Type B pancreatic cell (in vitro differentiated cells): Measurements from ENCODE around the gene S100A16. TPM values are rescaled to one million over a fixed set of nuclear protein-coding genes. Genes with fewer than 3 reads are reported as not detected.

Experiments used
- DNase-seq: peaks from one replicate; pipeline ENCODE4 v3.0.0; 2021; ENCODE audit warnings: mixed read lengths; ENCODE audit not compliant: unreplicated experiment; ENCODE audit errors: extremely low spot score
- H3K27ac Mint-ChIP-seq: 2 replicates; pipeline ENCODE4 v1.8.0; 2021; ENCODE audit warnings: mild to moderate bottlenecking, mixed read lengths
- H3K27me3 Mint-ChIP-seq: 2 replicates; pipeline ENCODE4 v1.8.0; 2021; ENCODE audit warnings: mixed read lengths
- H3K36me3 Mint-ChIP-seq: 2 replicates; pipeline ENCODE4 v1.8.0; 2021; ENCODE audit warnings: mixed read lengths
- H3K4me1 Mint-ChIP-seq: one replicate; pipeline ENCODE4 v1.8.0; 2021; ENCODE audit warnings: mixed read lengths; ENCODE audit not compliant: unreplicated experiment
- H3K4me3 Mint-ChIP-seq: 2 replicates; pipeline ENCODE4 v1.8.0; 2021; ENCODE audit warnings: mild to moderate bottlenecking, mixed read lengths
- H3K9me3 Mint-ChIP-seq: 2 replicates; pipeline ENCODE4 v1.8.0; 2021; ENCODE audit warnings: mixed read lengths
- total RNA-seq: library from RNA; stranded (reverse); gene quantifications from 2 replicates; pipeline ENCODE4 v1.2.1, GENCODE V29; 2021; ENCODE audit warnings: low replicate concordance
- TF ChIP-seq, protein P1 (sequence below): fragments of 200-600 bp; sonication (generic); conservative IDR thresholded peaks from 2 replicates; pipeline ENCODE4 v1.5.0; 2021; ENCODE audit warnings: antibody characterized with exemption, mild to moderate bottlenecking

S100A16 gene
- total RNA-seq, 1 donor from 2014 or later = 173 TPM

DNA sequence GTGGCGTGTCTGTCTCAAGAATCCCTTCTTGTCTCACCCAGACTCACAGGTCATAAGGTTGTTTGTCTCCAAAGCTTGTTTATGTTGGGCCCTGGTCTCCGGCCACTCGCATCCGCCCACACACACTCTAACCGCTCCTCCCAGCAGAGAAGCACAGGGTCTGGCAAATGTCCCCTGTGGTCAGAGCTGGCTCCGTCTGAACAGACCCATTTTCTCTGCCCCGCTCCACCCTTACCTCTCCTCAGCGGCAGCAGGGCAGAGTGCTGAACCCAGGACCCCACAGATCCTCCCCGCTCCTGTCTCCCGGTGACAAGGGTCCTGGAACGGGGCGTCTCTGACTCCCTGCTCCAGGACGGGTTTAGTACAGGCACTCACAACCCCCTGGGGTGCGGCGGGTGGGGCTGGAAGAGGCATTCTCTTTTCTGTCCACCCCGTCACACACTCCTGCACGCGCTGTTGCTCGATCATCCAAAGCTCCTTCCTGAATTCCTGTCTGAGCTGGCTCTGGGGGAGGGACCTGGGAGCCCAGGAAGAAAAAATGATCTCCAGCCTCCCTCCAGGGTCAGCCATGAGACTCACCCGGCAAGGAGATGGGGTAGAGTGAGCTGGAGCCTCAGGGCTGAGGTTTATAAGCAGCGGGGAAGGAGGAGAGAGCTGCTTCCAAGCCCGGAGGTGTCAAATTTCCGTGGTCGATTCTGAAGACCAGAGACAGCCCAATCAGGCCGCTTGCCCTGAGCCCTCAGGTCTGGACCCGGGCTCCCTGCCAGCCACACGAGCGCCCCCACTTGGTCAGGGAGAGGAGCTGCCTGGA, 14.2 kb upstream of the S100A16 start, which contains the start of gene S100A13:
Gene S100A13, minus strand, starts transcription at position 602 of the 811 bp plus-strand sequence. CDS start 1,033 bp downstream, outside the sequence.
- Mint-ChIP-seq H3K27me3 (no peaks in the 10 kb centered on the region), H3K27ac (peak within 1 kb of the TSS; percentile 98), H3K4me3 (peak within 1 kb of the TSS; percentile 95), H3K36me3 (peaks cover 12% of the 10 kb centered on the region), H3K4me1 (peaks cover 30% of the 10 kb centered on the region), H3K9me3 (no peaks in the 10 kb centered on the region)
- TF ChIP-seq, protein P1, sequence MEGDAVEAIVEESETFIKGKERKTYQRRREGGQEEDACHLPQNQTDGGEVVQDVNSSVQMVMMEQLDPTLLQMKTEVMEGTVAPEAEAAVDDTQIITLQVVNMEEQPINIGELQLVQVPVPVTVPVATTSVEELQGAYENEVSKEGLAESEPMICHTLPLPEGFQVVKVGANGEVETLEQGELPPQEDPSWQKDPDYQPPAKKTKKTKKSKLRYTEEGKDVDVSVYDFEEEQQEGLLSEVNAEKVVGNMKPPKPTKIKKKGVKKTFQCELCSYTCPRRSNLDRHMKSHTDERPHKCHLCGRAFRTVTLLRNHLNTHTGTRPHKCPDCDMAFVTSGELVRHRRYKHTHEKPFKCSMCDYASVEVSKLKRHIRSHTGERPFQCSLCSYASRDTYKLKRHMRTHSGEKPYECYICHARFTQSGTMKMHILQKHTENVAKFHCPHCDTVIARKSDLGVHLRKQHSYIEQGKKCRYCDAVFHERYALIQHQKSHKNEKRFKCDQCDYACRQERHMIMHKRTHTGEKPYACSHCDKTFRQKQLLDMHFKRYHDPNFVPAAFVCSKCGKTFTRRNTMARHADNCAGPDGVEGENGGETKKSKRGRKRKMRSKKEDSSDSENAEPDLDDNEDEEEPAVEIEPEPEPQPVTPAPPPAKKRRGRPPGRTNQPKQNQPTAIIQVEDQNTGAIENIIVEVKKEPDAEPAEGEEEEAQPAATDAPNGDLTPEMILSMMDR = peak; percentile 87
- peak; percentile 89 for DNase-seq

DNA sequence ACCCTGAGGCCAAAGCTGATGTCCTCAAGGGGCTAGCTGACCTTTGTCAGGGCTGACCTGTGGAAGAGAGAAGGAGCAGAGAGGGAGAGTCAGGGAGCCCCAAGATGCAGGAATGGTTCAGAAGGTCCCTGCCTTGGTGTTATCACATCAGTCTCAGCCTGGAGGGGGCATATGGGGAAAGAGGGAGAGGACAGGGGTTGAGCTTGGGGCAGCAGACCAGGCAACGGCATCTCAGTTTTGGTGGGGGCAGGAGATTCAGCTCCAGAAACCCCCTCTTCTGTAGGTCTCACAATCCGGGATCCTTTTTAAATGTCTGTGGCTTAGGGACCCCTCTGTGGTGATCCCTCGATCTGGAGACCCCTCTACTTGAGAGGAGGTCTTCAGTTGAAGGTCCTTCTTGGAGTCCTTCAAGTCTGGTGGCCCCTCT, 13.6 kb upstream of the S100A16 start:
- TF ChIP-seq, protein P1 = no peak
- Mint-ChIP-seq H3K4me3 (peak overlapping the region; percentile 95), H3K27me3 (no peaks in the 10 kb centered on the region), H3K36me3 (peaks cover 12% of the 10 kb centered on the region), H3K9me3 (no peaks in the 10 kb centered on the region), H3K27ac (peak overlapping the region; percentile 98), H3K4me1 (peaks cover 30% of the 10 kb centered on the region)
- DNase-seq = no peak

DNA sequence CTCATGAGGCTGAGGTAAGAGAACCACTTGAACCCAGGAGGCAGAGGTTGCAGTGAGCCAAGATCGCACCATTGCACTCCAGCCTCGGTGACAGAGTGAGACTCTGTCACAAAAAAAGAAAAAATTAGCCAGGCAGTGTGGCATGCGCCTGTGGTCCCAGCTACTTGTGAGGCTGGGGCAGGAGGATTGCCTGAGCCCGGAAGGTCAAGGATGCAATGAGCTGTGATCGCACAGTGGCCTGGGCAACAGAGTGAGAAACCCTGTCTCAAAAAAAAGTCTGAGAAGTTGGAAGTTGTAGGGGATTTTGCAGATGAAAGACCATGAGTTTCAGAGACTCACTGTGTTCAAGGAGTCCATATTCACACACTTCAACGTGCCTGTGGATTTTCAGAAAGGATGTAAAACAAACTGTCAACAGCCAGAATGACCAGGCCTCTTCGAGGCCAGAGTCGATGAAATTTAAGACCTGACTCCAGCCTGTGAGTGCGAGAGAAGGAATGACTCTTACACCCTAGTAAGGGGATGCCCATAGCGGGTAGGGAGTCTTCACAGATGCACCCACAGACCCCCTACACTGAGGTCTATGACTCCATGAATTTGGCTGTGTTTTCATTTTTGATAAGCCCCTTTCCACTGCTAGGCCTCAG, 12.2 kb upstream of the S100A16 start:
- H3K27ac Mint-ChIP-seq = no peak overlapping the region
- TF ChIP-seq, protein P1 = no peak
- no peaks in the 10 kb centered on the region for H3K27me3 Mint-ChIP-seq
- peaks cover 12% of the 10 kb centered on the region for H3K36me3 Mint-ChIP-seq
- peaks cover 30% of the 10 kb centered on the region for H3K4me1 Mint-ChIP-seq
- peak overlapping the region; percentile 79 for H3K4me3 Mint-ChIP-seq
- no peak for DNase-seq
- no peaks in the 10 kb centered on the region for H3K9me3 Mint-ChIP-seq

DNA sequence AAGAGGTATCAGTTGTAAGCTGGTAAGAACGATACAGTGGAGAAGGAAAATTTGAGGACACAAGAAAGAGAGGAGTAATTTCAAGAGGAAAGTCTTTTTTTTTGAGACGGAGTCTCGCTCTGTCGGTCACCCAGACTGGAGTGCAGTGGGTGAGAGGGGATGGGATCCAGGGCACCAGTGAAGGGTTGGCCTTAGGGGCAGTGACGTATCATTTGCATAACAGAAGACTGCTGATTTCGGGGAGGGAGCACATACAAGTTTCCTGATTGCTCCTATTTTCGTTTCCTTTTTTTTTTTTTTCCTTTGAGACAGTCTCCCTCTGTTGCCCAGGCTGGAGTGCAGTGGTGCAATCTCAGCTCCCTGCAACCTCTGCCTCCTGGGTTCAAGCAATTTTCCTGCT, 10.2 kb upstream of the S100A16 start:
- Mint-ChIP-seq H3K27ac (no peak overlapping the region), H3K4me3 (no peak overlapping the region), H3K36me3 (peaks cover 12% of the 10 kb centered on the region), H3K27me3 (no peaks in the 10 kb centered on the region), H3K9me3 (no peaks in the 10 kb centered on the region), H3K4me1 (peaks cover 26% of the 10 kb centered on the region)
- TF ChIP-seq, protein P1 = no peak
- no peak for DNase-seq

DNA sequence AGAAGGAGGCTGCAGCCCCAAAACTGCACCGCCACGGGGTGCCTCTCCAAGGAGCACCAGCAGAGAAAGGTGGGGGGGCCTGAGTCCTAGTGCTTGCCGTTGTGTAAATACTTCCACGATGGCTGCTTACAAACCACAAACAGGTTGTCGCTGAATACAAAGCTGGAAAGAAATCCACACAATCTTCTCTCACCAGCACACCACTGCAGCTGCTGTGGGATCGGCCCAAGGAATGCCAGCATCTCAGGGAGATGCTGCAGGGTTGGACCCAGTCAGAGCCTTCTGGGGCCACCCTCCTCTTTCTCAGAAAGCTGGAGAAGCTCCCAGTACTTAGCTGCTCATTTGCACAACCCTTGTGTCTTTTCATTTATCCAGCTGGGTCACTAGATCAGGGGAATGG, 6.2 kb upstream of the S100A16 start:
- H3K27me3 Mint-ChIP-seq = no peaks in the 10 kb centered on the region
- H3K4me3 Mint-ChIP-seq = no peak overlapping the region
- no peaks in the 10 kb centered on the region for H3K9me3 Mint-ChIP-seq
- no peak overlapping the region for H3K27ac Mint-ChIP-seq
- TF ChIP-seq, protein P1 = no peak
- peaks cover 21% of the 10 kb centered on the region for H3K4me1 Mint-ChIP-seq
- no peak for DNase-seq
- peaks cover 7% of the 10 kb centered on the region for H3K36me3 Mint-ChIP-seq
